HG02588 (cell line): ENCODE data around the gene BIRC6.

Experiments
- ATAC-seq: cut with Tn5 transposase; IDR thresholded peaks from one replicate; pipeline ENCODE4 v1.9.1; 2021; ENCODE audit warnings: mild to moderate bottlenecking, moderate library complexity; ENCODE audit not compliant: unreplicated experiment

The BIRC6 gene

DNA sequence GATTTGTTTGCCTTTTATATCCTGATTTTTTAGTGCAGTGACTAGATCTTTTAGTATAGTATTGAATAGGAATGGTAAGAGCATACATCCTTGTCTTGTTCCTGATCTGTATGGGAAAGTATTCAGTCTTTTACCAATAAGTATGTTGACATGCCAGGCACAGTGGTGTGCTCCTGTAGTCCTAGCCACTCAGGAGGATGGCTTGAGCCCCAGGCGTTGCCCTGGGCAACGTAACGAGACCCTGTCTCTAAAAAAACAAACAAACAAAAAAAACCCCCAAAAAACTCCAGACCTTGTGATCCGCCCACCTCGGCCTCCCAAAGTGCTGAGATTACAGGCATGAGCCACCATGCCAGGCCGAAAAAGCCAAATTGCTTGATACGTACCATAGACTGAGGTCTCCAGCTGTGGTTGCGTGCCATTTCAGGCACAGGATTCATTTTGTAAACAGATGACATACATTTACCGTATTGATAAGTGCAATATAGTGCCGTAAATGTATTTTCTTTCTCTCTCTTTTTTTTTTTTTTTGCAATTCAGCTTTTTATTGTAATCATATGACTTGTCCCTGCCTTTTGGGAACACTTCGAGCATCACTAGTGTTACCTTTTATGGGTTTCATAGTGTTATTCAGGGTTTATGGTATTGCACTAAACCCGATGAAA lies 18.5 kb downstream of the BIRC6 start:
- ATAC-seq = no peak

DNA sequence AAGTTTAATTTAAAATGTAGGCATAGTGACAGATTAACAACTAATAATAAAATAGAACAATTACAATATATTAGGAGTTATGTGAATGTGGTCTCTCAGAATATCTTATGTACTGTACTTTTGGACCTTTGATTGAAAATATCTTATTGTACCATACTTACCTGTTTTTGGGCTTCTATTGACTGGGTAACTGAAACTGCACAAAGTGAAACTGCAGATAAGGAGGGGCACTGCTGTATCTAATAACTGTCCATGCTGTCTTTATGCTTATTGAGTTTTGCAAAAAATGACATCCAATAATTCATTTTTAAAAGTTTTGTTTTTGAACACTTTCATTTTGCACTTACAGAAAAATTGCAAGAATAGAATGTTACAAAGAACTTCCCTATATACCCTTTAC lies 19.9 kb downstream of the BIRC6 start:
- no peak for ATAC-seq

DNA sequence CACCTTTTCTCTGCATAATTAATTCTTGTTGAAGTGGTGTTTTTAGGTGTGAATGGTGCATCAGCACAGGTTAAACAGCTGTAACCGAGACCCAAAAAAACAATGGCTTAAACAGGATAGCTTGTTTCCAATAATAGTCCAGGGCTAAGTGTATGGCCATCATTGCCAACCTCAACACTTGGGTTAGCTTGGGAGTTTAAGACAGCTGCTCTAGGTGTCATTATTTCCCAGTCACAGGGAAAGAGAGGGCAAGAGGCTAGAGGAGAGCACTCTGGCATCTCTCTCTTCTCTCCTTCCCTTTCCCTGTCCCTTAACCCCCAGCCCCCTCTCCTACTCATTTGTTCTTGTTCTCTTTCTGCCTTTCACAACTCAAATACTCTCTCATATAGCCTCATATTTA lies 21.1 kb downstream of the BIRC6 start:
- no peak for ATAC-seq

DNA sequence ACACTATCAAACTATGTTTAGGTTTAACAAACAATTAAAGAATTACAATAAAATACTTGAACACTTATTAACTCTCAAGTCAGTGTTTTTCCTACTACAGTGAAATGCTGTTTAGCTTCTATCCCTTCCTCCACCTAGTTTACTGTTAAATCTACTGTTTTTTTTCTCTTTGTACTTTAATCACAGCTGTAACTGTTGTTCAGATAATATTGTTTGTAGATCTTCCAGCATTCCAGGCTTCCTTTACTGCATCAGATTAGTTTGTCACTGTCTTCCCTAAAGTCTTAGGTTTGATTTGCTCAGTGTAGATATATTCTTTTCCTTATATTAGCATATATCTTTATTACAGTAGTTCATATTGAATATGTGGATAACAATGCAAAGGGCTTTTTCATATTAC lies 22.5 kb downstream of the BIRC6 start:
- ATAC-seq = no peak

DNA sequence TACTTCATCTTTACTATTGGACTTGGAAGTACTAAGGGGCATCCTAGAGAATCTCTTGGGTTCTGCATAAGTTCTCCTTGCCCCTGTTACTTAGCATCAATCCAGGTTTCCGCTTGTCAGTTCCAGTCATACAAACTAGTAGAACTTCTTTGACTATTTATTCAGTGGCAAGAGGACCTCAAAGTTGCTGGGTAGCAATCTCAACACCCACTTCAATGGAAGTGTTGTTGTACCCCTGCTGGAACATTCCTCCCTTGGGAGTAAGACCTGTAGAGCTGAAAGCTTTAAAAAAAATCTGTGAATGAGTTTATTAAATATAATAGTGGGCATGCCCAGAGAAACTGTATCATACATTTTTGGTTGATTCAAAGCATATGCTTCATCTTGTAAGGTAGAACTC lies 27.0 kb downstream of the BIRC6 start:
- no peak for ATAC-seq

DNA sequence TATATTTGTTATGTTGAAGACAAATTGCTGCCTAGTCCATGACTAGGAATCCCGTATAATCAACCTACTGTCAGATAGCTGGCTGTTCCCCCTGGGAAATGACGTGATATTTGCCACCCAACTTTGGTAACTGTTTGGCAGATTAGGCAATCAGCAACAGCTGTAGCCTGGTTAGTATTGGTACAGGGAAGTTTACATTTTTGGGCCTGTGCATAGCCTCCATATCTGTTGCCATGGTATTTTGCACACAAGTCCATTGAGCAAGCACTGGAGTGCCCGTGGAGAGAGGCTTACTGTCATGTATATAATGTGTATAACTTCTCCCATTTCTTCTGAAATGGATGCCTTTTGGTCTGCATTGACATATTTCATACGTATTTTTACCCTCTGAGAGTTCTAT lies 27.7 kb downstream of the BIRC6 start:
- ATAC-seq = no peak

DNA sequence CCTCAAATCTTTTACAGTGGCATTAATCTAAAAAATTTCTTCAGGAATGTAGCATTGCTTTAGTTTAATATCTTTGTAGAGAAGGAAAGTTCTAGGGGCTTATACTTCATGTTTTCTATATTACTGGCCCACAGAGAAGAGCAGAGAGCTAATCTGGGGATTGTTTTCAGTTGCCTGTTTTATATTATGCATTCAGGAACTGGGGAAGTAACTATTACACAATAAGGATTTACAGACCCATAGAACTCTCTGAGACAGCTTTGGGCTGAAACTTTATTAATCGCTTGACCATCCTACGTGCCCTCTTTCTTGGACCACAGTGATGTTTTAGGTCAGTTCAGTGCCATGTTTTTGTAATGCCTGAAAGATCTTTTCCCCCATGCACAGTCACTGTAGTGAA lies 29.9 kb downstream of the BIRC6 start:
- ATAC-seq = no peak

DNA sequence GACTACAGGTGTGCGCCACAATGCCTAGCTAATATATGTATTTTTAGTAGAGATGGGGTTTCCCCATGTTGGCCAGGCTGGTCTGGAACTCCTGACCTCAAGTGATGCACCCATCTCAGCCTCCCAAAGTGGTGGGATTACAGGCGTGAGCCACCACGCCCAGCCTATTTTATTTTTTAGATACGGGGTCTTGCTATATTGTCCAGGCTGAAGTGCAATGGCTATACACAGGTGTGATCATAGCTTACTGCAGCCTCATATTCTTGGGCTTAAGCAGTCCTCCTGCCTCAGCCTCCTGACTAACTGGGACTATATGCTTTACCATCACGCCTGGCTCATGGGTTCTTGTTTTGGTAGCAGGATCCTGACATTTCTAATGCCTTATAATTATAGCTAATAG lies 42.4 kb downstream of the BIRC6 start:
- no peak for ATAC-seq

DNA sequence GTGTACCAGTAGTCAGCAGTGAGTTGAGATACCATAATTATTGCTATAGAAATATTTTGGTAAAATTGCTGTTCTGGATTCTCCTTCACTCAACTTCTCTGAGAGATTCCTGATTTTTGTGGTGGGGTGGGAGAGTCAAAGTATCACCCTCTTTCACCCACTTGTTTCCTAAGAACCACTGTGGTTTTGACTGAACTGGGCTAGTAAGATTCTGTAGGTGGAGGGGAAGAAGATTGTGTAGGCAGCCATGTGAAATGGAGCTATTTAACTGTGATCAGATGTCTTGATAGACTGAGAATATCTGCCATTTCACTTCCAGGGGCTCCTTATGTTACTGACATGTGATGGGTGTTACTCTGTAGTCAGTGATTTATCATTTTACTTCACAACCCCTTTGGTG lies 45.3 kb downstream of the BIRC6 start:
- no peak for ATAC-seq

DNA sequence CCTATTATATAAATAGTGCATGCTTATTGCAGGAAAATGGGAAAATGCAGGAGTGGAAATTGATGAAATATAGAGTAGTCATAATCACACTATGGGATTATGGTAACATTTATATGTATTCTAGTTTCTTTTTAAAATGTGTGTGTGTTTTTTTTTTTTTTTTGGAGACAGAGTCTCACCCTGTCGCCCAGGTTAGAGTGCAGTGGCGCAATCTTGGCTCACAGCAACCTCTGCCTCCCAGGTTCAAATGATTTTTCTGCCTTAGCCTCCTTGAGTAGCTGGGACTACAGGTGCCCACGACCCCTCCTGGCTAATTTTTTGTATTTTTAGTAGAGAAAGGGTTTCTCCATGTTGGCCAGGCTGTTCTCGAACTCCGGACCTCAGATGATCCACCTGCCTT lies 47.0 kb downstream of the BIRC6 start:
- ATAC-seq = no peak

DNA sequence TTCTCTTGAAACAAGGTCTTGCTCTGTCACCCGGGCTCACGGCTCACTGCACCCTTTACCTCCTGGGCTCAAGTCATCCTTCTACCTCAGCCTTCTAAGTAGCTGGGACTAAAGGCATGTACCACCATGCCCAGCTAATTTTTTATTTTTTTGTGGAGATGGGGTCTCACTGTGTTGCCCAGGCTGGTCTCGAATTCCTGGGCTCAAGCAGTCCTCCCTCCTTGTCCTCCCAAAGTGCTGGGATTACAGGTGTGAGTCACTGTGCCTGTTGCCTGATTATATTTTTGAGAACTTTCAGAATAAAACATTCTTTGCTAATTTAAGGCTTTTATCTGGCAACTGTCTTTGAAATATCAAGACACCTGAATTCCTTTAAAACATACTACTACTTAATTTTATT lies 47.9 kb downstream of the BIRC6 start:
- no peak for ATAC-seq

DNA sequence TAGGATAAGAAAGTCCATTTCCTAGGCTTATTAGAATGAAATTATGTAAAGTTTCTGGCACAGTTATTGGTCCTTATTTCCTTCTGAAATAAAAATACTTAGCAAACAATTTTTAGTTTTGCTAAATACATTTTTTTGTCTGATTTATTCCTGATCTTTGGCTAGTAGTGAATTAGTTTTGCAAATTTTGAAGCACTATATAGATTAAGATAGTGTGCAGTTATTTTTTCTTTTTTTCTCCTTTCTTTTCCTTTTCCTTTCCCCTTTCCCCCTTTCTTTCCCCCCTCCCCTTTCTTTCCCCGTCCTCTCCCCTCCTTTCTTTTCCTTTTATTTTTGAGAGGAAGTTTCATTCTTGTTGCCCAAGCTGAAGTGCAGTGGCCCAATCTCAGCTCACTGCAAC lies 59.7 kb downstream of the BIRC6 start:
- ATAC-seq = no peak

DNA sequence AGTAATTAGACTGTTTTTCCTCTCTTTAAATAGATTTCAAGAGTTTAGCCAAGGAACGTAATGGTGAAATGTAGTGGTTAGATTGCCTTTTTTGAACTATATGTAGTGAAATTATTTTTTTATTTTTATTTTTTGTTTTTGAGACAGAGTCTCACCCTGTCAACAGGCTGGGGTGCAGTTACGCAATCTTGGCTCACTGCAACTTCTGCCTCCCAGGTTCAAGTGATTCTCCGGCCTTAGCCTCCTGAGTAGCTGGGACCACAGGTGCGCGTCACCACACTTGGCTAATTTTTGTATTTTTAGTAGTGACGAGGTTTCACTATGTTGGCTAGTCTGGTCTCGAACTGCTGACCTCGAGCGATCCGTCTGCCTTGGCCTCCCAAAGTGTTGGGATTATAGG lies 60.8 kb downstream of the BIRC6 start:
- ATAC-seq = no peak

DNA sequence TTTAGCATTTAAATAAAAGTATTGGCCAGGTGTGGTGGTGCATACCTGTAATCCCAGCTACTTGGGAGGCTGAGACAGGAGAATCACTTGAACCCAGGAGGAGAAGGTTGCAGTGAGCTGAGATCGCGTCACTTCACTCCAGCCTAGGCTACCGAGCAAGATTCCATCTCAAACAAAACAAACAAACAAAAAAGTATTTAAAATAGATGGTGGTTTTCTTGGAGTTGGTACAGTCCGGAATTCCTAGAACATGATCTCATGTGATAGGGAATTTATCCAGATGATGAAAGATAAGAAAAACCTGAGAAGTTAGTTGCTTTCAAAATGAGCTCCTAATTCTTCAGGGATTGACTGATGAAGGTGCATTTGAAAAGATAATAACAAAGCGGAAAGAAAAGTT lies 62.0 kb downstream of the BIRC6 start:
- ATAC-seq = no peak

DNA sequence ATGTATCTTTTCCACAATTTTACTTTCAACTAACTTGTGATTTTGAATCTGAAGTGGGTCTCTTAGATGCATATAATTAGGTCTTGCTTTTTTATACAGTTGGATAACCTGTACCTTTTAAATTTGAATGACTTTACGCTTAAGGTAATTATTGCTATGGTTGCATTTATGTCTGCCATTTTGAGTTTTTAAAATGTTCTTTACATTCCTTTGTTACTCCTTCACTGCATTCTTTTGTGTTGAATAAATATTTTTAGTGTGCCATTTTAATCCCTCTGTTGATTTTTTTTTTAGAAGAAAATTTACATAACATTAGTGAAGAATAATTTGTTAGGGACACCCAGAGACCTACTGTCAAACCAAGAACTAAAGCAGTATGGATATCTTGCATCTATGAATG lies 65.3 kb downstream of the BIRC6 start:
- no peak for ATAC-seq

DNA sequence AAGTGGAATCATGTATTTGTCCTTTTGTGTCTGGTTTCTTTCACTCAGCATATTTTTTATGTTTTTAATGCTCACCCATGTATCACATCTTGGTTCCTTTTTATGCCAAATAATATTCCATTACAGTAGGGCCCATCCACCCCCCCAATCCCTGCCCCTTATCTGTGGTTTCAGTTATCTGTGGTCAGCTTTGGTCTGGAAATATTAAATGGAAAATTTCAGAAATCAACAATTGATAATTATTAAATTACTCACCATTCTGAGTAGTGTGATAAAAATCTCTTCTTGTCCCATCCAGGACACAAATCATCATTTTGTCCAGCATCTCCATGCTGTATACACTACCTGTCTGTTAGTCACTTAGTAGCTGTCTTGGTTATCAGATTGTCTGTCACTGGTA lies 66.7 kb downstream of the BIRC6 start:
- ATAC-seq = no peak

DNA sequence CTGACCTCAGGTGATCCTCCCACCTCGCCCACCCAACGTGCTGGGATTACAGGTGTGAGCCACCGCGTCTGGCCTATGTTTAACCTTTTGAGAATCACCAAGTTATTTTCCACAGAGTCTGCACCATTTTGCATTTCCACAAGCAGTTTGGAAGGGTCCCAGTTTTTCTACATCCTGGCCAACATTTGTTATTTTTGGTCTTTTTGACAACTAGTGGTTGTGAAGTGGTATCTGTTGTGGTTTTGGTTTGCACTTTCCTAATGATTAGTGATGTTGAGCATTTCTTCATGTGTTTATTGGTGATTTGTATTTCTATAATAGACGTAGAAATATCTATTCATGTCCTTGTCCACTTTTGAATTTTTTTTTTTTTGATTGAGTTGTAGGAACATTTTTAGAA lies 67.9 kb downstream of the BIRC6 start:
- no peak for ATAC-seq

DNA sequence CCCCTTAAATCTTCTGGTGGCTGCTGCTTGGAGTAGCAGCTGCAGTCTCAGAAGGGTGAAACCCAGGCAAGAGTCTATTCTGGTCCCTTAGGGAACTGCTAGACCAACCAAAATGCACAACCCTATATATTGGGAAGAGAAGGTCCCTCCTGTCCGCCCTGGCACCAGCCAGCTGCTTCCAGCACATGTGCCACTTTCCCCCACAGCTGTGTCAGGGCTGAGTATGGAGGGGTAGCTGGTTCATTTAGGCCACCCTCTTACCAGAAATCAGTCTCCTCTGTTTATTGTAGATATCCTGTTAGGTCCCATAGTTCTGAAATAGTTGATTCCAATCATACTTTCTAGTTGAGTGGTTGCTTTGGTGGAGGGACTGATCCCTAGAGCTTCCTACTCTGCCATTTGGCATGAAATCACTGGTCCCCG lies 68.9 kb downstream of the BIRC6 start:
- ATAC-seq = no peak

DNA sequence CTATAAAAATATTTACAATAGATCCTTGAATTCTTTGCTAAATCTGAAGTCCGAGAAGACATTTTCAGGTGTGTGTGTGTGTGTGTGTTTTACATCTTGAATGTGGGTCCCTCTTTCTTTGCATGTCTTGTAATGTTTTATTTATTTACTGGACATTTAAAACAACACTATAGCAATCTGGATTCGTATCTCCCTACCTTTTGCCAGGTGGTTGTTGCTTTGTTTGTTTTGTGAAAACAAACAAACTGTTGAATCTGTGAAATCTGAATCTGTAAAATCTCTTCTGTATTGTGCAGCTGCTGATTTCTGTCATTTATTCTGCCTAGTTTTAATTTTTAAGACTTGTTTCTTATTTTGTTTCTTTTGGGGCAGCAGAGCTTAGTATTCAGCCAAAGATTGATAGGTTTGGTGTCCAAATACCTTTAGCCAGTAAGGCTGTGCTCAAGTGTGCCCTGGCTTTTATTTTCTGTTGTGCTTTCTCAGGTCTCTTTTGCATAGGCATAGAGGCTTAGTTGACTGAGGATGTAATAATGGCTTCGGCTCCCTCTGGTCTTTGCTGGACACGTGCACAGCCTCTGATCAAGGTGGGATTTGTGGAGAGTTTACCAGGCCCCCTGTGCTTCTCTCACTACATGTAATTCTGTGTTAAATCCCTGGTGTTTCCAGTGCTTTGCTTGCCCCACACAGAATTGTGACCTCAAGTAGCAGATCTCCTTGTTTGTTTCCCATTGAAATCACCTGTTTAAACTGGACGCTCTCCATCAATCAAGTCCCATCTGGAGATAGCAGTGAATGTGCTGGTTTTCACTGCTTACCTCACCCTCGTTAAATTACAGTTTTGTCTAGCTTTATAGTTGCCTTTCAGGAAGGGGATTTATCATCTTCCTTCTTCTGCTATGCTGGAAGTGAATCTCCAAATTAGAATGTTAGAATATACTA lies 71.1 kb downstream of the BIRC6 start:
- no peak for ATAC-seq

DNA sequence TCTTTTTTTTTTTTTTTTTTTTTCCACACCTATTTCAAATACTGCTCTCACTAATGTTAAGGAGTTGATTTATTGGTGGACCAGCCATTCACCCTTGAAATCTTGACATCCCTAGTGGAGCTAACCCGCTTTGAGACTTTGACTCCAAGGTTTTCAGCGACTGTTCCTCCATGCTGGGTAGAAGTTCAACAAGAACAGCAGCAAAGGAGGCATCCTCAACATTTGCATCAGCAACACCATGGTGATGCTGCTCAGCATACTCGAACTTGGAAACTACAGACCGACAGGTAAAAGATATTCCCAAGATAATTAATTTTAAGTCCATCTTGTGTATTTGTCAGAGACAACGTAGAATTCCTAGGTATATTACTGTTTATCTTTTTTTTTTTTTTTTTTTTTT lies 74.0 kb downstream of the BIRC6 start:
- no peak for ATAC-seq

DNA sequence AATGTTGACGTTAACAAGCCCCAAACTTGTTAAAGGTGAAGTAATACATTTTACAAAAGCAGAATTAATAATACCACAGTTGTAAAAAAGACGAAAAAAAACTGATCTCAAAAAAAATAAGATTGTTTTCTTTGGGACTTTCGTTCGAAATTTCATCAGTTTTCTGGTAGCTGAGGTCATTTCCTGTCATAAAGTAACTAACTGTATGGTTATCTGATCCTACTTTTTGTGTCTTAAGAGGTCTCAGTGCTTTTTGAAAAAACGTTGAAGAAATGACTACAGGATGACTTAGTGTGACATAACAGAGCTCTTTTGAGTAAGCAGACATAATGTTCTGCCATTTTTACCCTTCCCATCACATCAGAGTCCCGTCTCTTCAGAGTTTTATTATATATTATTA lies 79.3 kb downstream of the BIRC6 start:
- no peak for ATAC-seq

DNA sequence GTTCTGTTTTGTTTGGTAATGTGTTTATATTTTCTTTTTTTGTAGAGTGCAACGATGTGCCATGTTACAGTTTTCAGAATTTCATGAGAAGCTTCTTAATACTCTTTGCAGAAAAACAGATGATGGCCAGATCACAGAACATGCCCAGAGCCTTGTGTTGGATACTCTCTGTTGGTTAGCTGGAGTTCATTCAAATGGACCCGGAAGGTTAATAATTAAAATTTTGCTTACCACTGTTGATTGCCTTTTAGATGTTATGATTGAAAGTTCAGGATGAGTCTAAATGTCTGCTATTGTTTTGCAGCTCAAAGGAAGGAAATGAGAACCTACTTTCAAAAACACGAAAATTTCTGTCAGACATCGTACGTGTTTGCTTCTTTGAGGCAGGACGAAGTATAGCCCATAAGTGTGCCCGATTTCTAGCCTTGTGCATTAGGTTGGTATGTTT lies 85.2 kb downstream of the BIRC6 start:
- ATAC-seq = no peak
